Bronchial epithelial cell (primary cell): Measurements from ENCODE around the gene FAH. TPM values are rescaled to one million over a fixed set of nuclear protein-coding genes. Genes with fewer than 3 reads are reported as not detected.

ENCODE experiments used
- DNase-seq: peaks from one replicate; pipeline ENCODE4 v3.0.0-alpha.2; 2010; ENCODE audit warnings: low read depth
- FAIRE-seq: peaks from 2 replicates; lab custom pipeline; 2011; peaks lifted over from hg19 to GRCh38; lab: Jason Lieb, UNC
- H3K27me3 ChIP-seq: 2 replicates; pipeline ENCODE4 v1.5.1; 2011; ENCODE audit warnings: low read length; ENCODE audit not compliant: control insufficient read depth, insufficient read depth
- H3K36me3 ChIP-seq: 2 replicates; pipeline ENCODE4 v1.5.1; 2011; ENCODE audit warnings: low read length; ENCODE audit not compliant: control insufficient read depth, insufficient read depth
- H3K4me3 ChIP-seq: 2 replicates; pipeline ENCODE4 v1.5.1; 2011; ENCODE audit warnings: mild to moderate bottlenecking, low read depth, low read length, control low read depth
- total RNA-seq: library from RNA; depleted of rRNA; stranded (reverse); fragments of >200 nt; gene quantifications from 2 replicates; pipeline ENCODE4 v1.2.1, GENCODE V29; 2014
- TF ChIP-seq, protein P1 (sequence below): IDR thresholded peaks from 2 replicates; pipeline ENCODE4 v1.5.1; 2011; ENCODE audit warnings: mild to moderate bottlenecking, moderate library complexity, low read length, control low read depth, inconsistent platforms; ENCODE audit not compliant: insufficient read depth, severe bottlenecking

Gene FAH
- total RNA-seq, 1 donor from 2014 or later = 23.4 TPM

- no peaks in the 10 kb centered on the region for H3K27me3 ChIP-seq
- TF ChIP-seq, protein P1, sequence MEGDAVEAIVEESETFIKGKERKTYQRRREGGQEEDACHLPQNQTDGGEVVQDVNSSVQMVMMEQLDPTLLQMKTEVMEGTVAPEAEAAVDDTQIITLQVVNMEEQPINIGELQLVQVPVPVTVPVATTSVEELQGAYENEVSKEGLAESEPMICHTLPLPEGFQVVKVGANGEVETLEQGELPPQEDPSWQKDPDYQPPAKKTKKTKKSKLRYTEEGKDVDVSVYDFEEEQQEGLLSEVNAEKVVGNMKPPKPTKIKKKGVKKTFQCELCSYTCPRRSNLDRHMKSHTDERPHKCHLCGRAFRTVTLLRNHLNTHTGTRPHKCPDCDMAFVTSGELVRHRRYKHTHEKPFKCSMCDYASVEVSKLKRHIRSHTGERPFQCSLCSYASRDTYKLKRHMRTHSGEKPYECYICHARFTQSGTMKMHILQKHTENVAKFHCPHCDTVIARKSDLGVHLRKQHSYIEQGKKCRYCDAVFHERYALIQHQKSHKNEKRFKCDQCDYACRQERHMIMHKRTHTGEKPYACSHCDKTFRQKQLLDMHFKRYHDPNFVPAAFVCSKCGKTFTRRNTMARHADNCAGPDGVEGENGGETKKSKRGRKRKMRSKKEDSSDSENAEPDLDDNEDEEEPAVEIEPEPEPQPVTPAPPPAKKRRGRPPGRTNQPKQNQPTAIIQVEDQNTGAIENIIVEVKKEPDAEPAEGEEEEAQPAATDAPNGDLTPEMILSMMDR = no peak
- FAIRE-seq (no peak), DNase-seq (no peak)
- no peak overlapping the region for H3K4me3 ChIP-seq
- no peaks in the 10 kb centered on the region for H3K36me3 ChIP-seq
These were observed 42.1 kb downstream of the FAH start for GRCh38 chr15:80194914-80195313.

DNA sequence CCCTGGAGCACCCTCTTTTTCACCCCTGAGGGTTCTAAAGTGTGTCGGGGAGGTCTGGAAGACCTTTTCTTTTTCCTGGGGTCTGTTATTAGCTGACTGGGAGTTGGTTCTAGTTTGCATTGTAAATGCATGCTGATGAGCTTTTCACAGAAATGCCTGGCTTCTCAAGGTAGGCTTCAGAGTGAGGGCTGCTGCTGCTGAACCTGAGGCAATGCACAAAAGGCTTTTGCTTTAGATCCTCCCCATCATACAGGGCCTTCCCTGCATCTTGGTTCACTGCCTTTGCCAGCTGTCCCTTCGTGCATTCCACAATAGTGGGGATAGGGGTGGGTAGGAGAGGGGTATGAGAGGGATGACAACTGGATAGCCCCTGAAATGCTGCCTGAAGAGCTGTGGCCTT is 46.6 kb downstream of the FAH start:
- Histone ChIP-seq H3K27me3 (no peaks in the 10 kb centered on the region), H3K4me3 (no peak overlapping the region), H3K36me3 (no peaks in the 10 kb centered on the region)
- TF ChIP-seq, protein P1 = no peak
- DNase-seq = no peak
- FAIRE-seq = no peak

DNA sequence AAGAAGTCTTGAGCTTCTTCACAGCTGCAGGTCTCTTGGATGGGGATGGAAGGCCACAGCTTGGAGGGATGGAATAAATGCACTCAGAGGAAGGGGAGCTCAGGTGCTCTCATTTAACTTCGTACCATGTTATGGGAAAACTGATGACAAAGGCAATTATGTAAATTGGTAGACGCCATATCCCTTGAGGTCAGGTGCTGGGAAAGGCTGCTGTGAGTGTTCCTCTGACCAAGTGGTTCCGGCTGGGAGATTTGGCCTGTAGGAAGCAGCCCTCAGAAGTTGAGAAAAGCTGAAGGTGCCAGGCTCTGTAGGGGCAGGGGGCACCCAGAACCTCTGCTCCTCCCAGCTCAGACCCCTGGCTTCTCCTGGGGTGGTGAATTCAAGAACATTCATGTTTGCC is 47.1 kb downstream of the FAH start:
- TF ChIP-seq, protein P1 = no peak
- Histone ChIP-seq H3K27me3 (no peaks in the 10 kb centered on the region), H3K4me3 (no peak overlapping the region), H3K36me3 (no peaks in the 10 kb centered on the region)
- no peak for DNase-seq
- FAIRE-seq = no peak

DNA sequence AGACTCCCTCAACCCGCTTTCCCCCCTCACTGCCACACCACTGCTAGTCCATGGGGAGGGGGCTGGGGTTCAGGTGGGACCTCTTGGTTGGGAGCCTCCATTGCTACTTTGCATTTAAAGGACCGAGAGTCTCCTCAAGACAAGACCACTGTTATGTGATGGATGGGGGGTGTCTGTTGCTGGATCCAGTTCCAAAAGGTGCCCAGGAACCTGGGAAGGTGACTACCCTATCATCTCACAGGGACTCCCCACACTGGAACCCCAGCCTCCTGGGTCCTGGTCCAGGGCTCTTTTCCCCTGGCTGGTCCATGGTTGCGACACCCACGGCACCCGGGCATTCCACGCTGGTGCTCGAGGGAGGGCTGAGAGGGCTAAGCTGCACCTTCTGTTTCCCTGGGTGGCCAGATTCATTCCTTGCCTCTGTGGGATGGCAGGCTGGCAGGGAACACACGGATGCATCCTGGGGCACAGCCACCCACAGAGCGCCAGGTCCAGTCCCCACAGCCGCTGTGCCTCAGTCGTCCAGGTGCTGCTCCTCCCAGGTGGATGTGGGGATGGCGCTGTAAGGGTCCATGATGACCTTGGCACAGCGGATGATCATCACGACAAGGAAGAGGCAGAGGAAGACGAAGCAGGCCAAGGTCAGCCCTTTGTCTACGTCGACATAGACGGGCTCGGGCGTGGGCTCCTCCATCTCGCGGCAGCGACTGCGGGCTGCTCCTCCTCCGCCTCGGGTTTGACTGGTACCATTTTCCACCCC is 48.6 kb downstream of the FAH start:
- Histone ChIP-seq H3K36me3 (no peaks in the 10 kb centered on the region), H3K4me3 (no peak overlapping the region), H3K27me3 (no peaks in the 10 kb centered on the region)
- TF ChIP-seq, protein P1 = no peak
- DNase-seq (no peak), FAIRE-seq (no peak)

GRCh38 chr15:80202016-80202315 is 49.2 kb downstream of the FAH start:
- TF ChIP-seq, protein P1 = no peak
- no peak overlapping the region for H3K4me3 ChIP-seq
- H3K36me3 ChIP-seq = no peaks in the 10 kb centered on the region
- FAIRE-seq (no peak), DNase-seq (no peak)
- no peaks in the 10 kb centered on the region for H3K27me3 ChIP-seq
